Measurements from ENCODE around the gene PON2.

DNA sequence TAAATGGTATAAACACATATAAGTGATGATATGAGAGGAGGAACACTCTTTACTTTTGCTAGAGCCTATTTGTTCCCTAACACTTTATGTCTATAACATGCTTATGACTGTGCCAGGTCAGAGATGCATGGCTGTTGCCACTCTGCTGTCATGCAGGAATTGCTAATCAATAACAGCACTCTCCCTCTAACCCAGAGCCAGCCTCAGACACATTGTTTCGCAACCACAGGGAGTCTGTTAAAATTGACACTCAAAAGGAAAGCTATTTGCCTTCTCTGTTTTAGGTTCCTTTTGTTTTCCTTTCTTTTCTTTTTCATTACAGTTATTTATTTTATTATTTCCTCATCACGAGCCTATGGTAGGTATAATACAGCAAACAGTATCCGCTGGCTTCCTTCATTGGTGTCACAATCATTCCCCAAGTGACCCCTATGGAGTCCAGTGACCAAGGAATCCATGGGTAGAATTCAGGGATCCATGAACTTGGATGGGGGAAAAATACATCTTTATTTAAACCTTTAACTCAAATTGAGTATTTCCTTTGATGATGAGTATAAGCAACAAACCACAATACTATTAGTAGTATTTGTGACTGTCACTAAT is 6.8 kb downstream of the PON2 start:
- TF ChIP-seq, protein P1, sequence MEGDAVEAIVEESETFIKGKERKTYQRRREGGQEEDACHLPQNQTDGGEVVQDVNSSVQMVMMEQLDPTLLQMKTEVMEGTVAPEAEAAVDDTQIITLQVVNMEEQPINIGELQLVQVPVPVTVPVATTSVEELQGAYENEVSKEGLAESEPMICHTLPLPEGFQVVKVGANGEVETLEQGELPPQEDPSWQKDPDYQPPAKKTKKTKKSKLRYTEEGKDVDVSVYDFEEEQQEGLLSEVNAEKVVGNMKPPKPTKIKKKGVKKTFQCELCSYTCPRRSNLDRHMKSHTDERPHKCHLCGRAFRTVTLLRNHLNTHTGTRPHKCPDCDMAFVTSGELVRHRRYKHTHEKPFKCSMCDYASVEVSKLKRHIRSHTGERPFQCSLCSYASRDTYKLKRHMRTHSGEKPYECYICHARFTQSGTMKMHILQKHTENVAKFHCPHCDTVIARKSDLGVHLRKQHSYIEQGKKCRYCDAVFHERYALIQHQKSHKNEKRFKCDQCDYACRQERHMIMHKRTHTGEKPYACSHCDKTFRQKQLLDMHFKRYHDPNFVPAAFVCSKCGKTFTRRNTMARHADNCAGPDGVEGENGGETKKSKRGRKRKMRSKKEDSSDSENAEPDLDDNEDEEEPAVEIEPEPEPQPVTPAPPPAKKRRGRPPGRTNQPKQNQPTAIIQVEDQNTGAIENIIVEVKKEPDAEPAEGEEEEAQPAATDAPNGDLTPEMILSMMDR (IDR thresholded peaks at IDR 0.05) = no peak
- no peak for TF ChIP-seq POLR2A (IDR thresholded peaks at IDR 0.05)
